Measurements from ENCODE around the gene IFITM10.
"Not testable (repeated sequence)": the region's sequence is repeated elsewhere in the genome, so short reads cannot be mapped to it uniquely, and the experiment has no call there.

Gene IFITM10

DNA sequence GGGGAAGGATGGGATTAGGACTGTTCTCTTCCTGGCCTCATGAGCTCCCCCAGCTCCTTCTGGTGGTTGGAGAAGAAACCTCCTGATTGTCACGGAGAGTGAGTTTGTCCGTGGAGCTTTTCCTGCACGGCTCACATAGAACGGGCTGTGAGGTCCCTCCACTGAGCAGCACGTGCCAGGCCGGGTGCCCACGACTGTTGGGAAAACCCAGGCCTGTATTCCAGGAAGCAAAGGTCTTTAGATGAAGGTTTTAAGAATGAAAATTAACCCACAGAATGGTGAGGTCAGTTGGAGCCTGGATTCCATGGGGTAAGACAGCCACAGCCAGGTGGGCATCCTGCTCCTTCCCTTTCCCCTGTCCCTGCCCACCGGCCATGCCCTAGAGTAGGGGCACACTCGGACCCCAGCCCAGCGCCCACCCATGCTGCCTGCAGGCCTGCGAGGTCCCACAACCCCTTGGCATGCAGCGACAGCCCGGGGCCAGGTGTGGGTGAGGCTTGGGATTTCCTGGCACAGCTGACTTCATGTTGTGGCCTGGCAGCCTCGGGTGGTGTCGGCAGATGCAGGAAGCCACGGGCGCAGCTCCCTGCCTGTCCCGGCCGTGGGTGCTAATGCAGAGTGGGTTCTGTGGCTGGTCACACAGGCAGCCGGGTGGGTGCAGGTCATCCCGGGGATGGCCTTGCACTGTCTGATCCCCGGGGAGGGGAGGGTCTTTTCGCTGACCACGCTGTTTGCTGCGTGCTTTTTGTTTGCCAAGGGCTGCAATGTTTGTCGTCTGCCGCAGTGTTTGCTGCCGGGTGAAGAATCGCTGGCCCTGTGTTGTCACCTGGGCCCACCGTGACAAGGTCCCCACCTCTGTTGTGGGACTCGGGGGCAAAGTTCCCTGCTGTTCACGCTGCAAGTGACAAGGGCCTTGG is 60.9 kb downstream of the IFITM10 start:
- not testable (repeated sequence) for DNase-seq

DNA sequence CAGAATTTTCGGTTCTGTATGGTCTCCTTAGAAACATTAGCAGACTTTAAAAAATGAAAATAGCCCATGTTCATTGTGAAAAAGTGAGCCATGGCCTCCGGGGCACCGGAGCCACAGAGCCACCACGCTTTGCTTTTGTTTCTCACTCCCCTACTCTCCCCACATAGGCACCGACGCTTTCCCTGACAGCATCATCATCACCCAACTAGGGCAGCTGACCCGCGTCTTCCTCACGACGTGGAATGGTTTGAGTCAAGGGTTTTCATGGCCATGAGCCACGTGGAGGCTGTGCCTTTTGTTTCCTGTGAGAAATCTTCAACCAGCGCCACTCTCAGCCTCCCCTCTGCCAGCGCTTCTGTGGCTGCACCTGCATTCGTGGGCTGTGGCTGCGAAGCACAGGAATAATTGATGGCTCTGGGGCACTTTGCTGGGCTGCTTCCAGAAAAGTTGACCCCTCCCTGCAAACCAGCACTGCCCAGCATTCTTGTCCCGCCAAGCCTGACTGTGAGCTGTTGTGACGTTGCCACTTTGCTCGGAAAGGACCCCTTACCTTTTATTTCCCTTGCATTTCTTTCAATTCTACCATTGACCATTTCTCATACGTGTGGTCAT is 62.0 kb downstream of the IFITM10 start:
- not testable (repeated sequence) for DNase-seq

DNA sequence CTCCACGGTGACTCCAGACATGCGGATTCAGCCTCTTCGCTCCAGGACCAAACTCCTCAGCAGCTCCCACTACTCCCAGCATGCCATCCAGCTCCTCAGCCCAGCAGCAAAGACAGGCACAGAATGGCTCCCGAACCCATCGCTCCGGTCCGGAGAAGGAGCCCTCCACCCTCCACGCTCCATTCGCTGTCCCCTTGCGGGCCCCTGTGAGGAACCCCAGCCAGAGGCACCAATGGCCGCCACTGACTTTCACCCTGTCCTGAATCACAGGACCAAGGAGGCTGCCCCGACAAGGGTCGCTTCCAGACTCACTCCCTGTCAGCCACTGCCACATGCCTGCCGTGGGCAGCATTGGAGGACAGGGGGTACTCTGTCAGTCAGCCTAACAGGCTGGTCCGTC is 64.2 kb downstream of the IFITM10 start:
- DNase-seq, result not testable (repeated sequence)

DNA sequence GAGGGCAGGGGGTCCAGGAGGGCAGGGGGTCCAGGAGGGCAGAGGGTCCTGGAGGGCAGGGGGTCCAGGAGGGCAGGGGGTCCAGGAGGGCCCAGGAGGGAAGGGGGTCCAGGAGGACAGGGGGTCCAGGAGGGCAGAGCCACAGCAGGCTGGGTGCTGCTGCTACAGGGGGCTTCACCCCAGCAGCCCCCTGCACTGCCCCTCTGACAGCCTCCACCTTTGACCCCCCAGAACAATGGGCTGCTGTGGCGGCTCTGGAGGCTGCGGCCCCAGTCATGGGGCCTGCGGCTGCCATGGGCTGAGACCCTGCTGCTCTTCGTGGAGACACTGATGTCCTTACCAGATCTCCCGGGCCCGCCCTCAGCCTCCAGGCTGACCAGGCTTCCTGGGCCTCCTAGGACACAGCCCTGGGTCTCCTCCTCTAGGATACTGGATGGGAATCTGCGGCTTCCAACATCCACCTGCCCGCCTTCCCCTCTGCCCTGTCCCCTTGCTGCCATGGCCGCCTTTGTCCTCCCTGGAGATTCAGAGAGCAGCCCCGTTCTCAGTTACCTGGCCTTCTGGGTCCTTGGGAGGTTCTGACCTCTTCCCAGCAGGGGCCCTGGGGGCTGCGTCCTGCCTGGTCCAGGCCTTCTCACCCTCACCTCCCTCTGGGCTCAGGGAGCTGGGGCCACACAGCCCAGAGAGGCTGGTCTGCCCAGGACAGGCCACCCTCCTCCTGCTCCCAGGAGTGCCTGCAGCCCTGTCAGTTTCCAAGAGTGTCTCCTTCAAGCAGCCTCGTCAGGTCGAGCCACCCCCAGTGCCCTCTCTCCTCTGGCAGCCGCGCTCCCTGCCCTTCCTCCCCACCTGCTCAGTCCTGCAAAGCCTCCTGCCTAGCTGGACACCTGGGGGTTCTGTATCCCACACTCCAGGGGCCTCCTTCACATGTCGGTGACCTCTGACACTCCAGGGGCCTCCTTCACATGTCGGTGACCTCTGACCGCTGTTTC is 65.2 kb downstream of the IFITM10 start:
- DNase-seq, result not testable (repeated sequence)

DNA sequence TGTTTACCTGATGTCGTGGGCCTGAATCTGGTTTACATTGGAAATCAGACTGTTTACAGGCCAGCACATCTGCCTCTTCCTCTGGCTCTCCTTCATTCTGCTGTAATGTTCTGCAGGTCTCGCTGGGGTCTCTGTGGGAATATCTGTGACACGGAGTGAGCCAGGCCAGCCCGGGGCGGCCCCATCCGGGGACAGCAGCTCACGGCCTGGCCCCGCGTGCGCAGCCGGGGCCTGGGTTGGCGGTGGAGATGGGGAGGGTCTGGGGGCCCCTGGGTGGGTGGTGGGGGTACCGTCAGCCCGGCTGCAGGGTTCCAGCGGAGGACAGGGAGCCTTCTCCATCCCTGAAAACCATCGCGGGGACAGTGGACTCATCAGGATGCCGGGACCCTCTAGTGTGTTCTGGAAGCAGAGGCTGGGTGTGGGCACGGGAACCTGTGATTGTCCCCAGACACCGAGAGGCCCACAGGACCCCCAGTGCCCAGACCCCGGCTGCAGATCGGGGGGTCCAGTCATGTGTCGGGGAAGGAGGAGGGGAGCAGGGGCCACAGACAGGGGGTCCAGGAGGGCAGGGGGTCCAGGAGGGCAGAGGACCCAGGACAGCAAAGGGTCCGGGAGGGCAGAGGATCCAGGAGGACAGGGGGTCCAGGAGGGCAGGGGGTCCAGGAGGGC is 66.4 kb downstream of the IFITM10 start:
- not testable (repeated sequence) for DNase-seq

DNA sequence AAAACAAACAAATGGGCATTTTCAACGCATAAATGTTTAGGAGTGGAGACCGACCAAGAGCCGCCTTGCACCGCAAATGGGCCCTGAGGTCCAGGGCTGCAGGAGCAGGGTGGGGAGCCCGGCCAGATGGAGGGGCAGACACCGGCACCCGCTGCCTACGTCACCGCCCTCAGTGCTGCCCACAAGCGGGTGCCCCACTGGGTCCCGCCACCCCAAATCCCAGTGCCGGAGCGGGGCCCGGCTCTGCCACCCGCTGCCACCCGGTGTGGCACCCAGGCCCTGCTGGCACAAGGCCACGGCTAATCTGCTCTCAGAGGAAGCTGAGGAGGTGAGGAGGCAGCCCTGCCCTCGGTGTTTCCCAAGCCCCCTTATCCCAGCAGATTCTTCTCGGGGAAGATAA is 67.2 kb downstream of the IFITM10 start:
- DNase-seq, result not testable (repeated sequence)

All from kidney glomerular epithelial cell (primary cell).